GM18870 (cell line): ENCODE measurements around the gene B4GALT3.
"Not testable (repeated sequence)": the region's sequence is repeated elsewhere in the genome, so short reads cannot be mapped to it uniquely, and the experiment has no call there.

Experiments
- ATAC-seq: cut with Tn5 transposase; IDR thresholded peaks from one replicate; pipeline ENCODE4 v1.9.1; 2021; ENCODE audit warnings: moderate library complexity; ENCODE audit not compliant: unreplicated experiment

The B4GALT3 gene

GRCh38 chr1:161177112-161177935 is at the start of gene B4GALT3:
Gene B4GALT3, minus strand, starts transcription at chr1:161177507. Its CDS starts 1,447 bp downstream, at chr1:161176060.
- peak; percentile 56 for ATAC-seq

GRCh38 chr1:161226759-161227158 is 49.5 kb upstream of the B4GALT3 start:
- no peak for ATAC-seq

- ATAC-seq, result no peak
Observed at GRCh38 chr1:161226320-161226711, 49.0 kb upstream of the B4GALT3 start.

GRCh38 chr1:161225534-161226319 is 48.4 kb upstream of the B4GALT3 start, which contains the start of gene TOMM40L:
Gene TOMM40L, plus strand, starts transcription at chr1:161226060. Its CDS starts 430 bp downstream, at chr1:161226490.
- ATAC-seq, result peak; percentile 94

GRCh38 chr1:161225178-161225533 is 47.8 kb upstream of the B4GALT3 start:
- ATAC-seq, result no peak

GRCh38 chr1:161224695-161225087 is 47.4 kb upstream of the B4GALT3 start:
- not testable (repeated sequence) for ATAC-seq

- ATAC-seq, result no peak
Observed at GRCh38 chr1:161223805-161224694, 46.7 kb upstream of the B4GALT3 start.

- ATAC-seq, result no peak
Observed at GRCh38 chr1:161222175-161223019, 45.1 kb upstream of the B4GALT3 start.

GRCh38 chr1:161220002-161220401 is 42.7 kb upstream of the B4GALT3 start:
- no peak for ATAC-seq

- ATAC-seq, result no peak
Observed at GRCh38 chr1:161219078-161219892, 42.0 kb upstream of the B4GALT3 start.

GRCh38 chr1:161218301-161219077 is 41.2 kb upstream of the B4GALT3 start:
- no peak for ATAC-seq

GRCh38 chr1:161217831-161218230 is 40.5 kb upstream of the B4GALT3 start:
- ATAC-seq, result no peak

GRCh38 chr1:161216945-161217712 is 39.8 kb upstream of the B4GALT3 start:
- ATAC-seq, result peak; percentile 79

GRCh38 chr1:161215076-161215475 is 37.8 kb upstream of the B4GALT3 start, which contains the start of gene FCER1G:
Gene FCER1G, plus strand, starts transcription at chr1:161215295. Its CDS starts 27 bp downstream, at chr1:161215322.
- ATAC-seq, result no peak

GRCh38 chr1:161214369-161214768 is 37.1 kb upstream of the B4GALT3 start:
- ATAC-seq, result no peak

- no peak for ATAC-seq
Observed at GRCh38 chr1:161209790-161210409, 32.6 kb upstream of the B4GALT3 start.

GRCh38 chr1:161207173-161207572 is 29.9 kb upstream of the B4GALT3 start:
- no peak for ATAC-seq
